ENCODE data around the gene CAMTA1. TPM values are rescaled to one million over a fixed set of nuclear protein-coding genes. Genes with fewer than 3 reads are reported as not detected.
"Not testable (repeated sequence)": the region's sequence is repeated elsewhere in the genome, so short reads cannot be mapped to it uniquely, and the experiment has no call there.

CAMTA1 gene
- polyA plus RNA-seq, 1 donor from 2014 or later, result 162 TPM

- no peak overlapping the region for H3K4me3 ChIP-seq (ENCODE audit: low read length)
- H3K9ac ChIP-seq (ENCODE audit: low read length), result no peak overlapping the region
- H2AFZ ChIP-seq (ENCODE audit: low read depth, low read length), result no peak overlapping the region
- TF ChIP-seq SMC3 (conservative IDR thresholded peaks at IDR 0.05; ENCODE audit: poor library complexity), result no peak
- TF ChIP-seq RAD21 (conservative IDR thresholded peaks at IDR 0.05), result no peak
- TF ChIP-seq EZH2 (IDR thresholded peaks at IDR 0.05; ENCODE audit: borderline replicate concordance, insufficient read depth, low read length, poor library complexity, severe bottlenecking), result no peak
- no peak for TF ChIP-seq EP300 (conservative IDR thresholded peaks at IDR 0.05; ENCODE audit: poor library complexity, severe bottlenecking)
- TF ChIP-seq TAF1 (IDR thresholded peaks at IDR 0.05; ENCODE audit: low read depth), result no peak
- TF ChIP-seq REST (IDR thresholded peaks at IDR 0.05; ENCODE audit: borderline replicate concordance), result no peak
- no peak for TF ChIP-seq POLR2AphosphoS5 (IDR thresholded peaks at IDR 0.05)
- TF ChIP-seq MXI1 (conservative IDR thresholded peaks at IDR 0.05; ENCODE audit: poor library complexity, severe bottlenecking), result no peak
- no peak for TF ChIP-seq CTCF (IDR thresholded peaks at IDR 0.05; ENCODE audit: poor library complexity, severe bottlenecking)
- no peaks in the 10 kb centered on the region for H3K36me3 ChIP-seq (ENCODE audit: insufficient read depth, low read length)
- H3K9me3 ChIP-seq (ENCODE audit: low read length), result no peaks in the 10 kb centered on the region
- H4K20me1 ChIP-seq (ENCODE audit: insufficient read depth), result no peaks in the 10 kb centered on the region
- H3K9me2 ChIP-seq (ENCODE audit: insufficient read depth, low read length), result no peaks in the 10 kb centered on the region
- no peaks in the 10 kb centered on the region for H3K27me3 ChIP-seq (ENCODE audit: insufficient read depth, low read depth, low read length)
- no peaks in the 10 kb centered on the region for H3K79me2 ChIP-seq (replicated peaks; ENCODE audit: insufficient read depth, low read length)
- no peaks in the 10 kb centered on the region for H3F3A ChIP-seq (ENCODE audit: insufficient read depth, low read length, poor library complexity, severe bottlenecking)
- no peak overlapping the region for H3K27ac ChIP-seq (ENCODE audit: low read length)
- no peak overlapping the region for H3K4me2 ChIP-seq (ENCODE audit: low read length)
These were observed 361.5 kb downstream of the CAMTA1 start for GRCh38 chr1:7146710-7147109.

GRCh38 chr1:7147581-7148282 lies 362.5 kb downstream of the CAMTA1 start:
- H3K9me3 ChIP-seq (ENCODE audit: low read length); H3K27ac ChIP-seq (ENCODE audit: low read length); H4K20me1 ChIP-seq (ENCODE audit: insufficient read depth); H2AFZ ChIP-seq (ENCODE audit: low read depth, low read length); H3K9me2 ChIP-seq (ENCODE audit: insufficient read depth, low read length); H3F3A ChIP-seq (ENCODE audit: insufficient read depth, low read length, poor library complexity, severe bottlenecking); H3K4me2 ChIP-seq (ENCODE audit: low read length); H3K27me3 ChIP-seq (ENCODE audit: insufficient read depth, low read depth, low read length); H3K9ac ChIP-seq (ENCODE audit: low read length); H3K36me3 ChIP-seq (ENCODE audit: insufficient read depth, low read length); H3K4me3 ChIP-seq (ENCODE audit: low read length); H3K79me2 ChIP-seq (replicated peaks; ENCODE audit: insufficient read depth, low read length): not testable (repeated sequence)

Data from neural cell (in vitro differentiated cells).